Activated naive CD8-positive, alpha-beta T cell treated with anti-CD3 and anti-CD28 coated beads, Interleukin-2, amount 10 ng/mL, durations not matched to agents 7 days and 5 days (primary cell): ENCODE data around the gene SRPRA. TPM values are rescaled to one million over a fixed set of nuclear protein-coding genes. Genes with fewer than 3 reads are reported as not detected.

Experiments
- ATAC-seq: fragments of 150-1000 bp; cut with Tn5 transposase; one replicate; pipeline ENCODE4 v1.10.0; 2021; ENCODE audit warnings: low read depth, moderate library complexity
- POLR2A ChIA-PET: fragments of 350-600 bp; sonication (Branson Sonifier 250); formaldehyde crosslinking; loops from one replicate; lab custom pipeline; 2021; ENCODE audit warnings: antibody characterized with exemption; lab: Charles Lee
- DNase-seq: peaks from one replicate; pipeline ENCODE4 v3.0.0; 2021
- H3K27ac Mint-ChIP-seq: one replicate; pipeline ENCODE4 v1.8.0; 2022; ENCODE audit warnings: mild to moderate bottlenecking, mixed read lengths
- H3K27me3 Mint-ChIP-seq: one replicate; pipeline ENCODE4 v1.8.0; 2022; ENCODE audit warnings: mild to moderate bottlenecking, moderate library complexity, mixed read lengths
- H3K36me3 Mint-ChIP-seq: one replicate; pipeline ENCODE4 v1.8.0; 2021; ENCODE audit warnings: mild to moderate bottlenecking, mixed read lengths
- H3K4me1 Mint-ChIP-seq: one replicate; pipeline ENCODE4 v1.8.0; 2021; ENCODE audit warnings: mixed read lengths
- H3K4me3 Mint-ChIP-seq: one replicate; pipeline ENCODE4 v1.8.0; 2022; ENCODE audit warnings: mild to moderate bottlenecking, moderate library complexity, mixed read lengths
- H3K9me3 Mint-ChIP-seq: one replicate; pipeline ENCODE4 v1.8.0; 2021; ENCODE audit warnings: mixed read lengths
- total RNA-seq, 2 experiments: library from RNA; stranded (reverse); gene quantifications; one replicate each; pipeline ENCODE4 v1.2.3, GENCODE V29; 2021

The SRPRA gene
- total RNA-seq, 2 experiments from 2014 or later = 110 TPM

GRCh38 chr11:126304457-126305075 is 35.9 kb upstream of the SRPRA start:
- Mint-ChIP-seq H3K9me3 (no peaks in the 10 kb centered on the region), H3K36me3 (peaks cover 11% of the 10 kb centered on the region), H3K4me3 (peak overlapping the region; percentile 88), H3K27ac (peak overlapping the region; percentile 96), H3K4me1 (peaks cover 22% of the 10 kb centered on the region), H3K27me3 (no peaks in the 10 kb centered on the region)
- ATAC-seq (no peak), DNase-seq (no peak)
- POLR2A ChIA-PET = interaction anchor here (0.6 to 1.4 kb wide), 11 partner anchors 9 to 173 kb away, joined by 3 to 19 read pairs (median 5); partner anchors contain the start of genes FOXRED1, SRPRA and ST3GAL4

- H3K4me3 Mint-ChIP-seq = peak within 1 kb of the TSS; percentile 88
- peaks cover 15% of the 10 kb centered on the region for H3K36me3 Mint-ChIP-seq
- POLR2A ChIA-PET = interaction anchor here (0.6 to 1.4 kb wide), 12 partner anchors 9 to 174 kb away, joined by 3 to 19 read pairs (median 5); partner anchors contain the start of genes FOXRED1, SRPRA and ST3GAL4
- H3K27me3 Mint-ChIP-seq = no peaks in the 10 kb centered on the region
- DNase-seq (peak; percentile 93), ATAC-seq (peak; percentile 99)
- peak within 1 kb of the TSS; percentile 96 for H3K27ac Mint-ChIP-seq
- no peaks in the 10 kb centered on the region for H3K9me3 Mint-ChIP-seq
- H3K4me1 Mint-ChIP-seq = peaks cover 22% of the 10 kb centered on the region
These were observed 35.1 kb upstream of the SRPRA start, which contains the start of gene DCPS for GRCh38 chr11:126303623-126304456. TSS of gene DCPS (plus strand) at chr11:126304060. CDS start at chr11:126304081, 21 bp downstream.

- POLR2A ChIA-PET = no interaction called here
- peaks cover 17% of the 10 kb centered on the region for H3K36me3 Mint-ChIP-seq
- H3K4me3 Mint-ChIP-seq = no peak overlapping the region
These were observed 28.3 kb upstream of the SRPRA start for GRCh38 chr11:126297004-126297403.

DNA sequence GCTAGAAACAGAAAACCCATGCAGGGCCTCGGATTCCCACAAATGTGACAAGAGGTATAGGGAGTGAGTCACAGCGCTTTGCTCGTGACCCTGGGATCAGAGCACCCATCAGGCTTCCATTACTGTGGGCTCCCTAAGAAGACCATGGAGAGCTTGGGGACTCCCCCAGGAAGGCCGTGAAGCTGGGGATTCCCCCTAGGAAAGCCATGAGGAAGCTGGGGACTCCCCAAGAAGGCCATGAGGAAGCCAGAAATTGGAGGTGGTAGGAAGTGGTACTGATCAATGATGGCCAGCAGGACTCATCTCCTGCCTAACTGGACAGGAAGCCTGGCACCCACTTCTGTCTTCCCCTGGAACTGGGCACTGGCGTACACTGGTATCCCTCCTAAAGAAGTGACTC is 25.0 kb upstream of the SRPRA start:
- Mint-ChIP-seq H3K4me1 (peaks cover 9% of the 10 kb centered on the region), H3K27me3 (no peaks in the 10 kb centered on the region), H3K4me3 (no peak overlapping the region), H3K36me3 (peaks cover 13% of the 10 kb centered on the region), H3K9me3 (no peaks in the 10 kb centered on the region), H3K27ac (no peak overlapping the region)
- ATAC-seq = no peak
- DNase-seq = no peak
- POLR2A ChIA-PET = interaction anchor here (0.9 kb wide), 1 partner anchor 10 kb away, joined by 3 read pairs; the partner anchor contains the start of gene DCPS

More at GRCh38 chr11:126297004-126297403, 28.3 kb upstream of the SRPRA start:
- Mint-ChIP-seq H3K27ac (no peak overlapping the region), H3K9me3 (no peaks in the 10 kb centered on the region), H3K4me1 (peaks cover 12% of the 10 kb centered on the region), H3K27me3 (no peaks in the 10 kb centered on the region)
- DNase-seq = no peak
- ATAC-seq = no peak

- H3K27ac Mint-ChIP-seq = no peak overlapping the region
- H3K36me3 Mint-ChIP-seq = peaks cover 15% of the 10 kb centered on the region
- H3K9me3 Mint-ChIP-seq = no peaks in the 10 kb centered on the region
- H3K27me3 Mint-ChIP-seq = no peaks in the 10 kb centered on the region
- POLR2A ChIA-PET = no interaction called here
- DNase-seq (no peak), ATAC-seq (no peak)
- H3K4me1 Mint-ChIP-seq = peaks cover 4% of the 10 kb centered on the region
- no peak overlapping the region for H3K4me3 Mint-ChIP-seq
These were observed 22.2 kb upstream of the SRPRA start for GRCh38 chr11:126290887-126291286.

DNA sequence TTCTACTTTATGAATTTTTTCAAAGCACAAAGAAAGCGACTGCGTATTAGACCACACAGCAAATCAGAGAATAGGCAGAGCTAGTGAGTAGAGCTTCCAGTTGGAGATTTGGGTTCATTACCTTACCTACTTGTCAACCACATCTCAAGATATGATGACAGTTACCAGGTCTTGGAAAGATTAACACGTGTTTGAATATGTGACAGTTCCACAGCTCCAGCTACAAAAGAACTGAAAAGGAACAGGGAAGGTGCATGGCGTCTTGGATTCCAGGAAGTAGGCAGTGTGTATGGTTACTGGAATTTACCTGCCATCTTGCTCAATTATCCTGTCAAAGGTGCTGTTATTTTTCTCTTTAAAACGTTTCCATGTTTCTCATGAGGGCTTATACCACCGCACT is 19.5 kb upstream of the SRPRA start:
- POLR2A ChIA-PET = no interaction called here
- Mint-ChIP-seq H3K36me3 (peaks cover 11% of the 10 kb centered on the region), H3K4me1 (peaks cover 17% of the 10 kb centered on the region), H3K27ac (no peak overlapping the region), H3K4me3 (no peak overlapping the region), H3K9me3 (no peaks in the 10 kb centered on the region), H3K27me3 (no peaks in the 10 kb centered on the region)
- no peak for DNase-seq
- ATAC-seq = no peak

- POLR2A ChIA-PET = interaction anchor here (1.8 kb wide), 1 partner anchor 16 kb away, joined by 15 read pairs; no protein-coding TSS in a partner anchor
- no peak for ATAC-seq
These were observed 16.1 kb upstream of the SRPRA start for GRCh38 chr11:126284829-126285228.

DNA sequence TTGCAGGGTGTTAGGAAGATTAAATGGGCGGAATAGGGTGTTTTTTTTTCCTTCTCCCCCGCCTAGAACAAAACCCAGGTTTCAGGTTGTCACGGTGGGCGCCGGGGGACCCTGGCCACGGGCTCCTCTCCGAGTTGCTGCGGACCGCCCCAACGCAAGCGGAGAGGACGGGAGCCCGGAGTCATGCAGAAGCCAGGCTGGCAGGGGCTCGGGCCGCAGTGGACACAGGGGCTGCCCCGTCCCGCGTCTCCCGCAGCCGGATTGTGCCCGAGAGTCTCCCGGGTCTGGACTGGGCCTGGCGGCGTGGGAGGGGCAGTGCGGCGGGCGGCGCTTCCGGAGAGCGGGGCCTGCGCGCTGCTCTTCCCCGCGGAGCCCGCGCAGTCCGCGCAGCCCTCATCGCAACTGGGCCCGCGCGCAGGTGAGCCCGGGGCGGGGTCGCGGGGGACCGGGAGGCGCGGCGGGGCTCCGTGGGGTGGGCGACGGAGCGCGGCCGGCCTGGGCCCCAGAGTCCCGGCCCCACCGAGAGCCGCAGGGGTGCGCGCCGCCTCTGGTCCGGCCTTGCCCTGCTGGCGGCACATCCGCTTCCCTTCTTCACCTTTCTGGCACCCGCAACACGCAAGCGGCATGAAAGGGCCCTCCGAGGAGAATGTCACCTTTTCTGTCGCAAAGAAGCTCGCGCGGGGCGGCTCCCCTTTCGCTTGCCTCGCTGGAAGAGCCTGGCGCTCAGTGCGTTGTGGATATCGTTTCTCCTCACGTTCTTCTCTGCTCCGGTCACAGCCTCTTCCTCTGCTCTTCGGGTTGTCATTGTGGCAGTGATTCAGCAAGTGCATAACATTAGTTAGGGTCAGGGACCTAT is 14.3 kb upstream of the SRPRA start, which contains the start of gene TIRAP:
Gene TIRAP, plus strand, starts transcription at position 358 of the 856 bp plus-strand sequence. CDS start 7,802 bp downstream, outside the sequence.
- H3K4me1 Mint-ChIP-seq = peaks cover 34% of the 10 kb centered on the region
- peak; percentile 80 for DNase-seq
- peak; percentile 78 for ATAC-seq
- POLR2A ChIA-PET = interaction anchor here (0.7 to 4.9 kb wide), 9 partner anchors 10 to 396 kb away, joined by 3 to 52 read pairs (median 5); partner anchors contain the start of genes DCPS, FOXRED1, HYLS1 and SRPRA
- no peaks in the 10 kb centered on the region for H3K9me3 Mint-ChIP-seq
- H3K27ac Mint-ChIP-seq = peak within 1 kb of the TSS; percentile 98
- peaks cover 16% of the 10 kb centered on the region for H3K36me3 Mint-ChIP-seq
- H3K4me3 Mint-ChIP-seq = peak within 1 kb of the TSS; percentile 98
- H3K27me3 Mint-ChIP-seq = no peaks in the 10 kb centered on the region

More at GRCh38 chr11:126284829-126285228, 16.1 kb upstream of the SRPRA start:
- Mint-ChIP-seq H3K36me3 (peaks cover 11% of the 10 kb centered on the region), H3K4me3 (peak overlapping the region; percentile 98), H3K9me3 (no peaks in the 10 kb centered on the region), H3K4me1 (peaks cover 32% of the 10 kb centered on the region), H3K27me3 (no peaks in the 10 kb centered on the region), H3K27ac (peak overlapping the region; percentile 9)
- DNase-seq = no peak

DNA sequence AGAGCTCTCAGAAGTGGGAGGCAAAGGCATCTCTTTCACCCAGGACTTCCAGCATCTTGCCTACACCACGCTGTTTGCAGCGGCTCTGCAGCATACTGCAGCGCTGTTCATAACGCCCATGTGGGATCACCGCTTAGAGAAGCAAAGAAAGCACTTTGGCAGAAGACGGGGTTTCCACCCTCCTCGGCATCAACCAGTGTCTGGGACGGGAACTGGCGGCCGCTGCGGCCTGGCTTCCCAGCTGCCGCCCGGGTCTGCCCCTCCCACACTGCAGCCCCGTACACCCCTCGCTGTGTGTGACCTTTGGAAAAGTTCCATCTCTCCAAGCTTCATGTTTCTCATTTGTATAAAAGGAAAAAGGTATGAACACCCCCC is 13.7 kb upstream of the SRPRA start:
- peaks cover 34% of the 10 kb centered on the region for H3K4me1 Mint-ChIP-seq
- peak; percentile 53 for DNase-seq
- H3K36me3 Mint-ChIP-seq = peaks cover 18% of the 10 kb centered on the region
- ATAC-seq = peak; percentile 27
- H3K4me3 Mint-ChIP-seq = peak overlapping the region; percentile 98
- no peaks in the 10 kb centered on the region for H3K9me3 Mint-ChIP-seq
- H3K27me3 Mint-ChIP-seq = no peaks in the 10 kb centered on the region
- H3K27ac Mint-ChIP-seq = peak overlapping the region; percentile 92
- POLR2A ChIA-PET = interaction anchor here (0.7 to 4.9 kb wide), 5 partner anchors 10 to 395 kb away, joined by 3 to 52 read pairs (median 5); partner anchors contain the start of genes DCPS, FOXRED1, HYLS1 and SRPRA

DNA sequence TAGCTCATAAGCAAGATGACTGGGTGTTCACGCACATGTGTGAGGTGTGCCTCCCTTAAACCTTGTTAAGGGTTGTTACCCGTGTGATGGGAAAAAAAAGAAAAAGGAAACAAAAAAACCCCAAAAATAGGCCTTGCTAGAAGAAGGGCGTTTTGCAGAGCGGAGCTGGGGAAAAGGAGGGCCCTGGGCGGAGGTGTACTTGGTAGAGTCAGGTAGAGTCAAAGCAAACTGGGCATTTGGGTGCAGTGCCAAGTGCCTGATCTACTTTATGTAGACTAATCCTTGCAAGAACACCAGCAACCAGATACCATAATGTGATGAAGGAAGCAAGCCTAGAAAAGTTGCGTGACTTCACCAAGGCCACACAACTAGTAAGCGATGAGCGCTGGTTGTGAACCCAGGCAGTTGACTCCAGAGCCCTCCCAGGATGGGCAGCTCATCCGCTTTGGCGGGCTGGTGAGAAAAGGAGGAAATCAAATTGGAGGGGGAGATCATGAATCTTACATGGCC is 13.0 kb upstream of the SRPRA start:
- Mint-ChIP-seq H3K27me3 (no peaks in the 10 kb centered on the region), H3K4me1 (peaks cover 34% of the 10 kb centered on the region), H3K9me3 (no peaks in the 10 kb centered on the region), H3K27ac (peak overlapping the region; percentile 92), H3K36me3 (peaks cover 15% of the 10 kb centered on the region), H3K4me3 (peak overlapping the region; percentile 98)
- no peak for ATAC-seq
- DNase-seq = no peak
- POLR2A ChIA-PET = interaction anchor here (1.0 to 4.9 kb wide), 4 partner anchors 10 to 394 kb away, joined by 3 to 52 read pairs (median 6); partner anchors contain the start of genes FOXRED1, HYLS1 and SRPRA

GRCh38 chr11:126281245-126281644 is 12.6 kb upstream of the SRPRA start:
- peaks cover 34% of the 10 kb centered on the region for H3K4me1 Mint-ChIP-seq
- peak overlapping the region; percentile 92 for H3K27ac Mint-ChIP-seq
- H3K27me3 Mint-ChIP-seq = no peaks in the 10 kb centered on the region
- POLR2A ChIA-PET = interaction anchor here (4.9 kb wide), 1 partner anchor 12 kb away, joined by 52 read pairs; the partner anchor contains the start of genes FOXRED1 and SRPRA
- H3K9me3 Mint-ChIP-seq = no peaks in the 10 kb centered on the region
- peak overlapping the region; percentile 98 for H3K4me3 Mint-ChIP-seq
- H3K36me3 Mint-ChIP-seq = peaks cover 14% of the 10 kb centered on the region
- ATAC-seq (no peak), DNase-seq (no peak)

- H3K4me1 Mint-ChIP-seq = peaks cover 34% of the 10 kb centered on the region
- POLR2A ChIA-PET = interaction anchor here (0.6 to 4.9 kb wide), 2 partner anchors 12 to 84 kb away, joined by 3 to 52 read pairs; partner anchors contain the start of genes FOXRED1 and SRPRA
- H3K36me3 Mint-ChIP-seq = peaks cover 19% of the 10 kb centered on the region
These were observed 11.9 kb upstream of the SRPRA start for GRCh38 chr11:126280595-126280994.

More at GRCh38 chr11:126280595-126280994, 11.9 kb upstream of the SRPRA start:
- Mint-ChIP-seq H3K9me3 (no peaks in the 10 kb centered on the region), H3K4me3 (peak overlapping the region; percentile 29), H3K27ac (peak overlapping the region; percentile 80), H3K27me3 (no peaks in the 10 kb centered on the region)
- no peak for ATAC-seq
- DNase-seq = no peak
